ENCODE results near the gene ITPR1.

Gene ITPR1

GRCh38 chr3:4655145-4656045 is 162.2 kb downstream of the ITPR1 start:
- no peak for DNase-seq

- DNase-seq, result peak; percentile 14
These were observed 162.9 kb downstream of the ITPR1 start for GRCh38 chr3:4656059-4656458.

GRCh38 chr3:4656626-4657328 is 163.6 kb downstream of the ITPR1 start:
- no peak for DNase-seq

- no peak for DNase-seq
These were observed 167.8 kb downstream of the ITPR1 start for GRCh38 chr3:4660936-4661335.

- no peak for DNase-seq
These were observed 171.3 kb downstream of the ITPR1 start for GRCh38 chr3:4664412-4664811.

GRCh38 chr3:4665197-4665596 is 172.0 kb downstream of the ITPR1 start:
- no peak for DNase-seq

GRCh38 chr3:4666071-4666470 is 172.9 kb downstream of the ITPR1 start:
- no peak for DNase-seq

- DNase-seq, result no peak
These were observed 177.2 kb downstream of the ITPR1 start for GRCh38 chr3:4670352-4670751.

- no peak for DNase-seq
These were observed 179.7 kb downstream of the ITPR1 start for GRCh38 chr3:4672725-4673275.

GRCh38 chr3:4674216-4674615 is 181.1 kb downstream of the ITPR1 start:
- DNase-seq, result no peak

- no peak for DNase-seq
These were observed 182.6 kb downstream of the ITPR1 start for GRCh38 chr3:4675704-4676103.

- DNase-seq, result no peak
These were observed 185.2 kb downstream of the ITPR1 start for GRCh38 chr3:4678320-4678719.

- no peak for DNase-seq
These were observed 187.1 kb downstream of the ITPR1 start for GRCh38 chr3:4680227-4680691.

GRCh38 chr3:4680871-4681300 is 187.7 kb downstream of the ITPR1 start:
- DNase-seq, result no peak

- DNase-seq, result no peak
These were observed 188.2 kb downstream of the ITPR1 start for GRCh38 chr3:4681301-4681700.

GRCh38 chr3:4684117-4684516 is 191.0 kb downstream of the ITPR1 start:
- DNase-seq, result no peak

- no peak for DNase-seq
These were observed 191.8 kb downstream of the ITPR1 start for GRCh38 chr3:4684976-4685375.

GRCh38 chr3:4685673-4686345 is 192.7 kb downstream of the ITPR1 start:
- no peak for DNase-seq

- no peak for DNase-seq
These were observed 193.5 kb downstream of the ITPR1 start for GRCh38 chr3:4686619-4687018.

GRCh38 chr3:4687167-4687566 is 194.0 kb downstream of the ITPR1 start:
- DNase-seq, result no peak

GRCh38 chr3:4687596-4687995 is 194.4 kb downstream of the ITPR1 start:
- DNase-seq, result no peak

- no peak for DNase-seq
These were observed 195.3 kb downstream of the ITPR1 start for GRCh38 chr3:4688411-4688810.

- no peak for DNase-seq
These were observed 195.9 kb downstream of the ITPR1 start for GRCh38 chr3:4689021-4689420.
